Activated CD4-positive, alpha-beta T cell treated with anti-CD3 and anti-CD28 coated beads, Interleukin-2, Interleukin-4, amounts not matched to agents 100 ng/mL and 50 ng/mL, durations not matched to agents 16 hours and 8 hours (primary cell): Measurements from ENCODE around the gene BUB3.

Source experiments
- DNase-seq: peaks from one replicate; pipeline ENCODE4 v3.0.0-alpha.2; 2020; ENCODE audit warnings: low spot score

BUB3 gene

GRCh38 chr10:123204127-123204461 is 49.9 kb downstream of the BUB3 start:
- DNase-seq, result no peak

- no peak for DNase-seq
Observed at GRCh38 chr10:123205041-123205440, 50.8 kb downstream of the BUB3 start.

GRCh38 chr10:123212063-123212462 is 57.9 kb downstream of the BUB3 start:
- DNase-seq, result no peak

DNA sequence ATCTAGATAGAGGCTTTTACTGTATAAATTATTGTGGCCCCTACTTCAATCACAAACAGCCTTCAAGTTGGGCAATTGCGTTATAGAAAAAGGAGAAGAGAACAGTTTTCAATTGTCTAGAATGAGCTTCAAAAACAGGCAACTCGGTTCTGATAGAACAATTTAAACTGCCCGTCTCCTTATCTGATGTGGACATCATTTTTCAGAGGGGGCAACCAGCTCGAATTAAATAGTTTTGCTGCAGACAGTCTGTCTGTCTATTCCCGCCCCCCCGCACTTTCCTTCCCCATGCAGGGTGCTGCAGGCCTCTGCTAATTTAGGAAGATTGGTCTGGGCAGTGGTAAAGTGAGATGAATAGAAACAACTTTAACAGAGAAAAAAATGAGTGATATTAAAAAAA is 58.4 kb downstream of the BUB3 start:
- no peak for DNase-seq

DNA sequence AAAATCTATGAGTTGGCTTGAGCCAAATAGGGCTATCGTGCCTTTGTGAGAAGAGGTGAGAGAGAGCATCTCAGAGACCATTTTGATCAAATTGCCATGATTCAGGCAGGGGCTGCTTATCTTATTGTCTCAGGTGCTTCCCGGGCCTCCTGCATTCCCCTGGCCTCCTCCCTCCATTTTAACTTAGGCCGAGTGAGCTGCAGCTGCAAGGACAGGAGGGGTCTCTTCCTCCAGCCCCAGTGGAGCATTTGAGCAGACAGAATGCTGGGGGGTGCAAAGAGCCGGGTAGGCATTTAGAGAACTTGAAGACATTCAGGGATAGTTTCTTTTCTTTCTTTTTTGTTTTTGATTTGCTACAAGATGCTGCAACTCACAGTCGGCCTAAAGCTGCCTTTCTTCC is 59.0 kb downstream of the BUB3 start:
- no peak for DNase-seq
